HEK293 (cell line): ENCODE measurements around the gene ARHGDIG.

Source experiments
- CTCF ChIA-PET: fragments of 350-600 bp; formaldehyde crosslinking; extraction: SDS; loops from one replicate; lab custom pipeline; 2021; ENCODE audit warnings: antibody characterized with exemption; lab: Yijun Ruan, JAX
- POLR2A ChIA-PET: fragments of 300-600 bp; formaldehyde crosslinking; extraction: SDS; loops from one replicate; lab custom pipeline; 2020; ENCODE audit warnings: antibody characterized with exemption, inconsistent platforms; lab: Yijun Ruan, JAX
- H3K27ac ChIP-seq: fragments of 200-500 bp; sonication (Bioruptor generic); 2 replicates; pipeline ENCODE4 v1.5.1; 2014; ENCODE audit warnings: low read depth, low read length, control low read depth, inconsistent platforms; ENCODE audit errors: extremely low read depth
- H3K36me3 ChIP-seq, 2 experiments: fragments of 200-500 bp in 1 of 2; sonication (Bioruptor generic) in 1 of 2; 1 replicate in 1 of 2; 2 replicates in 1 of 2; pipeline ENCODE4 v1.5.1; 2014 to 2017; ENCODE audit warnings: inconsistent platforms in 2 of 2, low read length in 2 of 2; ENCODE audit not compliant: control insufficient read depth in 2 of 2, insufficient read depth in 1 of 2
- H3K4me1 ChIP-seq: fragments of 200-500 bp; sonication (Bioruptor generic); 2 replicates; pipeline ENCODE4 v1.5.1; 2014; ENCODE audit warnings: mild to moderate bottlenecking, low read length, inconsistent platforms; ENCODE audit not compliant: control insufficient read depth, insufficient read depth
- H3K4me3 ChIP-seq: 2 replicates; pipeline ENCODE4 v1.5.1; 2011; ENCODE audit warnings: low read depth, mild to moderate bottlenecking, control low read depth, low read length, moderate library complexity
- H3K9me3 ChIP-seq: fragments of 200-500 bp; sonication (Bioruptor generic); 2 replicates; pipeline ENCODE4 v1.5.1; 2014; ENCODE audit warnings: low read depth, low read length, inconsistent platforms; ENCODE audit not compliant: control insufficient read depth, insufficient read depth
- HIC1 ChIP-seq: fragments of 450-650 bp; formaldehyde crosslinking; IDR thresholded peaks from 2 replicates; pipeline ENCODE4 v1.5.1; 2016; ENCODE audit warnings: missing biosample characterization, missing genetic modification characterization
- KLF8 ChIP-seq: fragments of 450-650 bp; formaldehyde crosslinking; IDR thresholded peaks from 2 replicates; pipeline ENCODE4 v1.5.1; 2016; ENCODE audit warnings: missing biosample characterization, missing genetic modification characterization
- OSR2 ChIP-seq: fragments of 450-650 bp; formaldehyde crosslinking; IDR thresholded peaks from 2 replicates; pipeline ENCODE4 v1.5.1; 2016; ENCODE audit warnings: missing biosample characterization, missing genetic modification characterization
- PATZ1 ChIP-seq: fragments of 450-650 bp; formaldehyde crosslinking; IDR thresholded peaks from 2 replicates; pipeline ENCODE4 v1.5.1; 2016; ENCODE audit warnings: missing biosample characterization, missing genetic modification characterization
- PRDM10 ChIP-seq: fragments of 450-650 bp; formaldehyde crosslinking; IDR thresholded peaks from 2 replicates; pipeline ENCODE4 v1.5.1; 2016; ENCODE audit warnings: missing biosample characterization, missing genetic modification characterization
- SP2 ChIP-seq: fragments of 450-650 bp; formaldehyde crosslinking; IDR thresholded peaks from 2 replicates; pipeline ENCODE4 v1.5.1; 2016; ENCODE audit warnings: missing biosample characterization, missing genetic modification characterization
- ZBTB17 ChIP-seq: fragments of 450-650 bp; formaldehyde crosslinking; IDR thresholded peaks from 2 replicates; pipeline ENCODE4 v1.5.1; 2016; ENCODE audit warnings: missing biosample characterization, missing genetic modification characterization
- ZBTB20 ChIP-seq: fragments of 450-650 bp; formaldehyde crosslinking; IDR thresholded peaks from 2 replicates; pipeline ENCODE4 v1.5.1; 2016; ENCODE audit warnings: missing biosample characterization, missing genetic modification characterization
- ZBTB26 ChIP-seq: fragments of 450-650 bp; formaldehyde crosslinking; optimal IDR thresholded peaks from 2 replicates; pipeline ENCODE3; 2016; ENCODE audit warnings: missing biosample characterization, mild to moderate bottlenecking, missing genetic modification characterization
- ZBTB6 ChIP-seq: fragments of 450-650 bp; formaldehyde crosslinking; IDR thresholded peaks from 2 replicates; pipeline ENCODE4 v1.5.1; 2017; ENCODE audit warnings: missing biosample characterization, missing genetic modification characterization
- ZIC2 ChIP-seq: fragments of 450-650 bp; formaldehyde crosslinking; IDR thresholded peaks from 2 replicates; pipeline ENCODE4 v1.5.1; 2016; ENCODE audit warnings: missing biosample characterization, missing genetic modification characterization
- ZNF133 ChIP-seq: fragments of 450-650 bp; formaldehyde crosslinking; IDR thresholded peaks from 2 replicates; pipeline ENCODE4 v1.5.1; 2016; ENCODE audit warnings: missing biosample characterization, missing genetic modification characterization
- ZNF223 ChIP-seq: fragments of 450-650 bp; formaldehyde crosslinking; IDR thresholded peaks from 2 replicates; pipeline ENCODE4 v1.5.1; 2016; ENCODE audit warnings: missing biosample characterization, missing genetic modification characterization
- ZNF366 ChIP-seq: fragments of 450-650 bp; formaldehyde crosslinking; conservative IDR thresholded peaks from 2 replicates; pipeline ENCODE4 v1.5.1; 2016; ENCODE audit warnings: missing biosample characterization, missing genetic modification characterization
- ZNF426 ChIP-seq: fragments of 450-650 bp; formaldehyde crosslinking; IDR thresholded peaks from 2 replicates; pipeline ENCODE4 v1.5.1; 2017; ENCODE audit warnings: missing biosample characterization, missing genetic modification characterization, mild to moderate bottlenecking, inconsistent platforms, moderate library complexity
- ZNF433 ChIP-seq: fragments of 450-650 bp; formaldehyde crosslinking; IDR thresholded peaks from 2 replicates; pipeline ENCODE4 v1.5.1; 2016; ENCODE audit warnings: missing biosample characterization, missing genetic modification characterization, low read depth
- ZNF600 ChIP-seq: fragments of 450-650 bp; formaldehyde crosslinking; IDR thresholded peaks from 2 replicates; pipeline ENCODE4 v1.5.1; 2016; ENCODE audit warnings: missing biosample characterization, missing genetic modification characterization
- ZNF660 ChIP-seq: fragments of 450-650 bp; IDR thresholded peaks from 2 replicates; pipeline ENCODE4 v1.5.1; 2018; ENCODE audit warnings: missing biosample characterization, mild to moderate bottlenecking, missing genetic modification characterization
- ZXDB ChIP-seq: fragments of 450-650 bp; formaldehyde crosslinking; IDR thresholded peaks from 2 replicates; pipeline ENCODE4 v1.5.1; 2016; ENCODE audit warnings: missing biosample characterization, missing genetic modification characterization

The ARHGDIG gene

GRCh38 chr16:275786-276232, 4.6 kb upstream of the ARHGDIG start, which contains the start of gene RGS11:
Gene RGS11, minus strand, starts transcription at chr16:275944. Its CDS starts 33 bp downstream, at chr16:275911.
- no peaks in the 10 kb centered on the region for H3K4me1 ChIP-seq
- H3K4me3 ChIP-seq = no peak within 1 kb of the TSS
- no peaks in the 10 kb centered on the region for H3K36me3 ChIP-seq
- H3K9me3 ChIP-seq = no peaks in the 10 kb centered on the region
- no peak within 1 kb of the TSS for H3K27ac ChIP-seq
- ChIA-PET POLR2A (no interaction called here), CTCF (no interaction called here)
- TF ChIP-seq ZNF426 (tag by site-specific recombination) (no peak), ZIC2 (tag by site-specific recombination) (no peak)

- Histone ChIP-seq H3K9me3 (no peaks in the 10 kb centered on the region), H3K4me3 (no peak overlapping the region), H3K4me1 (no peaks in the 10 kb centered on the region), H3K36me3 (no peaks in the 10 kb centered on the region), H3K27ac (no peak overlapping the region)
- CTCF ChIA-PET = interaction anchor here (0.6 kb wide), 1 partner anchor 143 kb away, joined by 3 read pairs; no protein-coding TSS in a partner anchor
- POLR2A ChIA-PET = no interaction called here
- TF ChIP-seq ZNF660 (tag by site-specific recombination) = no peak
Measured at GRCh38 chr16:276426-277077, 3.8 kb upstream of the ARHGDIG start.

- CTCF ChIA-PET = interaction anchor here (0.7 to 1.0 kb wide), 2 partner anchors 50 to 167 kb away, joined by 3 read pairs; no protein-coding TSS in a partner anchor
- H3K4me3 ChIP-seq = no peak overlapping the region
- H3K27ac ChIP-seq = no peak overlapping the region
- no peaks in the 10 kb centered on the region for H3K9me3 ChIP-seq
- POLR2A ChIA-PET = interaction anchor here (0.6 to 1.8 kb wide), 3 partner anchors 74 to 86 kb away, joined by 3 to 4 read pairs (median 4); partner anchors contain the start of gene AXIN1
- TF ChIP-seq PATZ1 (tag by site-specific recombination) (peak; percentile 19; the same call in 1 of the 2 replicates), ZBTB26 (peak; percentile 9), ZBTB6 (tag by site-specific recombination) (peak; percentile 45; the same call in 1 of the 2 replicates), KLF8 (tag by site-specific recombination) (peak; percentile 13; the same call in 1 of the 2 replicates), HIC1 (tag by site-specific recombination) (0 out of 2 replicates have a peak, but pooled peaks have one; percentile 26), ZNF366 (tag by site-specific recombination) (no peak), ZNF433 (no peak), ZNF223 (tag by site-specific recombination) (no peak), ZBTB17 (tag by site-specific recombination) (peak; percentile 64), ZXDB (peak; percentile 35), ZBTB20 (0 out of 2 replicates have a peak, but pooled peaks have one; percentile 28), ZNF133 (tag by site-specific recombination) (no peak), PRDM10 (tag by site-specific recombination) (0 out of 2 replicates have a peak, but pooled peaks have one; percentile 11), SP2 (tag by site-specific recombination) (peak; percentile 71), ZNF600 (peak; percentile 75), OSR2 (tag by site-specific recombination) (peak; percentile 63)
- TF ChIP-seq, all 188 proteins: peak for 12
- no peaks in the 10 kb centered on the region for H3K36me3 ChIP-seq
- H3K4me1 ChIP-seq = no peaks in the 10 kb centered on the region
Measured at GRCh38 chr16:278863-279366, 1.5 kb upstream of the ARHGDIG start.
